Thyroid gland (tissue), 4 donors: ENCODE results near the gene PDCD10. TPM values are rescaled to one million over a fixed set of nuclear protein-coding genes. Genes with fewer than 3 reads are reported as not detected.

Experiments used
- DNase-seq, 2 donors: peaks; one replicate each; pipeline ENCODE4 v3.0.0-alpha.2; 2019
- H3K27ac ChIP-seq, 3 donors: fragments of 200-600 bp; sonication (generic); 1 replicate in 2 of 3; 2 replicates in 1 of 3; pipeline ENCODE4 v1.5.1; 2016 to 2019; ENCODE audit warnings: mild to moderate bottlenecking in 1 of 3, moderate library complexity in 1 of 3
- H3K27me3 ChIP-seq: fragments of 200-600 bp; sonication (generic); one replicate; pipeline ENCODE4 v1.5.1; 2019
- H3K36me3 ChIP-seq, 2 donors: fragments of 200-600 bp; sonication (generic); one replicate each; pipeline ENCODE4 v1.5.1; 2016 to 2019
- H3K4me1 ChIP-seq, 2 donors: fragments of 200-600 bp; sonication (generic); one replicate each; pipeline ENCODE4 v1.5.1; 2017 to 2019
- H3K4me3 ChIP-seq, 3 donors: fragments of 200-600 bp; sonication (generic); replicated peaks in 1 of 3; 1 replicate in 2 of 3; 2 replicates in 1 of 3; pipeline ENCODE4 v1.5.1; 2016; ENCODE audit warnings: mild to moderate bottlenecking in 1 of 3
- H3K9me3 ChIP-seq: fragments of 200-600 bp; sonication (generic); one replicate; pipeline ENCODE4 v1.5.1; 2017
- CTCF ChIP-seq, 6 experiments: fragments of 200-600 bp in 3 of 6; fragments of 450-650 bp in 3 of 6; sonication (generic) in 3 of 6; IDR thresholded peaks; one replicate each; pipeline ENCODE4 v1.5.1; 2016 to 2019; ENCODE audit warnings: antibody characterized with exemption in 6 of 6, mild to moderate bottlenecking in 2 of 6, inconsistent platforms in 1 of 6, moderate library complexity in 1 of 6
- POLR2A ChIP-seq, 2 donors: fragments of 450-650 bp; IDR thresholded peaks; one replicate each; pipeline ENCODE4 v1.6.1; 2017; ENCODE audit warnings: antibody characterized with exemption in 2 of 2, mild to moderate bottlenecking in 2 of 2, moderate library complexity in 1 of 2
- WGBS, 2 donors: methylation state at CpG; one replicate each; pipeline ENCODE4 v1.1.5; 2017; 5-methylcytosine and 5-hydroxymethylcytosine counted together
- intact Hi-C: fragments of 100-400 bp; cut with DNase I; formaldehyde crosslinking; loops from one replicate; pipeline ENCODE4 v1.15.1; 2023
- small RNA-seq: library from RNA; depleted of rRNA; stranded (forward); fragments of <200 nt; gene quantifications from one replicate; pipeline ENCODE3, GENCODE V24; 2016
- total RNA-seq, 4 donors: library from RNA; depleted of rRNA; stranded (reverse); fragments of >200 nt; gene quantifications; one replicate each; pipeline ENCODE4 v1.2.3, GENCODE V29; 2016

Gene PDCD10
- total RNA-seq, 4 donors from 2014 or later, result 56.7 to 80.8 (median 76.9) TPM

GRCh38 chr3:167653155-167653554 lies 81.5 kb downstream of the PDCD10 start:
- intact Hi-C loops, result no loop called here
- no peak overlapping the region for H3K4me3 ChIP-seq
- TF ChIP-seq POLR2A (IDR thresholded peaks at IDR 0.05) (no peak), CTCF (IDR thresholded peaks at IDR 0.05) (no peak)
- DNase-seq, result no peak
- no peak overlapping the region for H3K27ac ChIP-seq
- no peaks in the 10 kb centered on the region for H3K4me1 ChIP-seq
- 62 to 70% methylated on average over 1 of the region's 1 CpG for WGBS, 2 donors
- H3K9me3 ChIP-seq, result no peaks in the 10 kb centered on the region
- no peaks in the 10 kb centered on the region for H3K27me3 ChIP-seq
- H3K36me3 ChIP-seq, result no peaks in the 10 kb centered on the region

GRCh38 chr3:167651826-167652225 lies 82.9 kb downstream of the PDCD10 start:
- intact Hi-C loops, result no loop called here
- Histone ChIP-seq H3K9me3 (no peaks in the 10 kb centered on the region), H3K36me3 (no peaks in the 10 kb centered on the region), H3K27ac (no peak overlapping the region), H3K27me3 (no peaks in the 10 kb centered on the region), H3K4me1 (no peaks in the 10 kb centered on the region), H3K4me3 (no peak overlapping the region)
- TF ChIP-seq POLR2A (IDR thresholded peaks at IDR 0.05), result no peak
- TF ChIP-seq CTCF (IDR thresholded peaks at IDR 0.05), result no peak
- 79 to 82% methylated on average over 1 of the region's 1 CpG for WGBS, 2 donors
- no peak for DNase-seq

- Histone ChIP-seq H3K36me3 (no peaks in the 10 kb centered on the region), H3K4me1 (no peaks in the 10 kb centered on the region), H3K27ac (no peak overlapping the region), H3K9me3 (no peaks in the 10 kb centered on the region), H3K4me3 (no peak overlapping the region), H3K27me3 (no peaks in the 10 kb centered on the region)
- intact Hi-C loops, result no loop called here
- DNase-seq, result no peak
- 84 to 87% methylated on average over 2 of the region's 2 CpGs for WGBS, 2 donors
- TF ChIP-seq CTCF (IDR thresholded peaks at IDR 0.05), result no peak
- no peak for TF ChIP-seq POLR2A (IDR thresholded peaks at IDR 0.05)
These were observed 84.2 kb downstream of the PDCD10 start for GRCh38 chr3:167650459-167650858.

GRCh38 chr3:167649746-167650145 lies 84.9 kb downstream of the PDCD10 start:
- Histone ChIP-seq H3K4me3 (no peak overlapping the region), H3K36me3 (no peaks in the 10 kb centered on the region), H3K9me3 (no peaks in the 10 kb centered on the region), H3K4me1 (no peaks in the 10 kb centered on the region), H3K27ac (no peak overlapping the region), H3K27me3 (no peaks in the 10 kb centered on the region)
- TF ChIP-seq POLR2A (IDR thresholded peaks at IDR 0.05) (no peak), CTCF (IDR thresholded peaks at IDR 0.05) (no peak)
- intact Hi-C loops, result no loop called here
- DNase-seq, result no peak
- 93 to 96% methylated on average over 1 of the region's 1 CpG for WGBS, 2 donors

GRCh38 chr3:167644611-167645010 lies 90.1 kb downstream of the PDCD10 start:
- TF ChIP-seq POLR2A (IDR thresholded peaks at IDR 0.05) (no peak), CTCF (IDR thresholded peaks at IDR 0.05) (no peak)
- H3K36me3 ChIP-seq, result no peaks in the 10 kb centered on the region
- 67% methylated on average over 1 of the region's 1 CpG for WGBS, 2 donors
- H3K9me3 ChIP-seq, result no peaks in the 10 kb centered on the region
- intact Hi-C loops, result no loop called here
- H3K4me1 ChIP-seq, result no peaks in the 10 kb centered on the region
- H3K27me3 ChIP-seq, result no peaks in the 10 kb centered on the region
- DNase-seq, result no peak
- H3K27ac ChIP-seq, result no peak overlapping the region
- H3K4me3 ChIP-seq, result no peak overlapping the region

Small RNA genes within 50 kb of the gene (small RNA-seq; reads per million reads assigned to genes)
- gene HMGN1P8, result not detected

Other genes starting within 250 kb of the PDCD10 start
- gene WDR49, start 81.0 kb downstream of the PDCD10 start, total RNA-seq, result 1 to 10 TPM in 3 of 4 donors, under 1 TPM in 1; 0.56 to 2.2 (median 1.6) TPM
- gene SERPINI1, start 829 bp upstream of the PDCD10 start, total RNA-seq, result 1 to 10 TPM; 3.1 to 4.0 (median 3.5) TPM